ENCODE results near the gene MEI1. TPM values are rescaled to one million over a fixed set of nuclear protein-coding genes. Genes with fewer than 3 reads are reported as not detected.

The MEI1 gene
- polyA plus RNA-seq, 1 donor from 2014 or later, result not detected

GRCh38 chr22:41827671-41828070, 128.4 kb downstream of the MEI1 start:
- Histone ChIP-seq H3K27me3 (ENCODE audit: insufficient read depth, low read depth, low read length) (no peaks in the 10 kb centered on the region), H3K36me3 (ENCODE audit: insufficient read depth, low read length) (no peaks in the 10 kb centered on the region), H3K79me2 (replicated peaks; ENCODE audit: insufficient read depth, low read length) (peaks cover 6% of the 10 kb centered on the region), H4K20me1 (ENCODE audit: insufficient read depth) (no peaks in the 10 kb centered on the region), H3K4me2 (ENCODE audit: low read length) (no peak overlapping the region), H3F3A (ENCODE audit: insufficient read depth, low read length, poor library complexity, severe bottlenecking) (no peaks in the 10 kb centered on the region), H3K9me2 (ENCODE audit: insufficient read depth, low read length) (no peaks in the 10 kb centered on the region), H3K27ac (ENCODE audit: low read length) (no peak overlapping the region), H3K9ac (ENCODE audit: low read length) (no peak overlapping the region), H3K9me3 (ENCODE audit: low read length) (no peaks in the 10 kb centered on the region), H2AFZ (ENCODE audit: low read depth, low read length) (no peak overlapping the region), H3K4me3 (ENCODE audit: low read length) (no peak overlapping the region)
- no peak for TF ChIP-seq MXI1 (conservative IDR thresholded peaks at IDR 0.05; ENCODE audit: poor library complexity, severe bottlenecking)

- H3K9ac ChIP-seq (ENCODE audit: low read length), result no peak overlapping the region
- no peaks in the 10 kb centered on the region for H3K9me3 ChIP-seq (ENCODE audit: low read length)
- H3K4me3 ChIP-seq (ENCODE audit: low read length), result no peak overlapping the region
- H3K79me2 ChIP-seq (replicated peaks; ENCODE audit: insufficient read depth, low read length), result peaks cover 6% of the 10 kb centered on the region
- no peaks in the 10 kb centered on the region for H4K20me1 ChIP-seq (ENCODE audit: insufficient read depth)
- H3K9me2 ChIP-seq (ENCODE audit: insufficient read depth, low read length), result no peaks in the 10 kb centered on the region
- H3K27ac ChIP-seq (ENCODE audit: low read length), result peak overlapping the region; percentile 46
- H2AFZ ChIP-seq (ENCODE audit: low read depth, low read length), result no peak overlapping the region
- H3K36me3 ChIP-seq (ENCODE audit: insufficient read depth, low read length), result no peaks in the 10 kb centered on the region
- TF ChIP-seq EZH2 (IDR thresholded peaks at IDR 0.05; ENCODE audit: borderline replicate concordance, insufficient read depth, low read length, poor library complexity, severe bottlenecking), result no peak
- no peak for TF ChIP-seq RAD21 (conservative IDR thresholded peaks at IDR 0.05)
- no peak for TF ChIP-seq CTCF (IDR thresholded peaks at IDR 0.05; ENCODE audit: poor library complexity, severe bottlenecking)
- no peak for TF ChIP-seq EP300 (conservative IDR thresholded peaks at IDR 0.05; ENCODE audit: poor library complexity, severe bottlenecking)
- no peak for TF ChIP-seq MXI1 (conservative IDR thresholded peaks at IDR 0.05; ENCODE audit: poor library complexity, severe bottlenecking)
- TF ChIP-seq POLR2AphosphoS5 (IDR thresholded peaks at IDR 0.05), result no peak
- no peak for TF ChIP-seq REST (IDR thresholded peaks at IDR 0.05; ENCODE audit: borderline replicate concordance)
- TF ChIP-seq SMC3 (conservative IDR thresholded peaks at IDR 0.05; ENCODE audit: poor library complexity), result no peak
- no peak for TF ChIP-seq TAF1 (IDR thresholded peaks at IDR 0.05; ENCODE audit: low read depth)
- H3K4me2 ChIP-seq (ENCODE audit: low read length), result no peak overlapping the region
- H3K27me3 ChIP-seq (ENCODE audit: insufficient read depth, low read depth, low read length), result no peaks in the 10 kb centered on the region
- H3F3A ChIP-seq (ENCODE audit: insufficient read depth, low read length, poor library complexity, severe bottlenecking), result no peaks in the 10 kb centered on the region
These were observed 129.2 kb downstream of the MEI1 start for GRCh38 chr22:41828516-41828915.

- Histone ChIP-seq H4K20me1 (ENCODE audit: insufficient read depth) (no peaks in the 10 kb centered on the region), H3K36me3 (ENCODE audit: insufficient read depth, low read length) (no peaks in the 10 kb centered on the region), H3K4me2 (ENCODE audit: low read length) (no peak overlapping the region), H3K79me2 (replicated peaks; ENCODE audit: insufficient read depth, low read length) (peaks cover 21% of the 10 kb centered on the region), H3K27me3 (ENCODE audit: insufficient read depth, low read depth, low read length) (no peaks in the 10 kb centered on the region), H2AFZ (ENCODE audit: low read depth, low read length) (no peak overlapping the region), H3K9me3 (ENCODE audit: low read length) (no peaks in the 10 kb centered on the region), H3K4me3 (ENCODE audit: low read length) (no peak overlapping the region), H3K9ac (ENCODE audit: low read length) (no peak overlapping the region), H3F3A (ENCODE audit: insufficient read depth, low read length, poor library complexity, severe bottlenecking) (peaks cover 4% of the 10 kb centered on the region), H3K9me2 (ENCODE audit: insufficient read depth, low read length) (no peaks in the 10 kb centered on the region), H3K27ac (ENCODE audit: low read length) (no peak overlapping the region)
- no peak for TF ChIP-seq EP300 (conservative IDR thresholded peaks at IDR 0.05; ENCODE audit: poor library complexity, severe bottlenecking)
- TF ChIP-seq RAD21 (conservative IDR thresholded peaks at IDR 0.05), result no peak
- no peak for TF ChIP-seq SMC3 (conservative IDR thresholded peaks at IDR 0.05; ENCODE audit: poor library complexity)
- TF ChIP-seq MXI1 (conservative IDR thresholded peaks at IDR 0.05; ENCODE audit: poor library complexity, severe bottlenecking), result no peak
These were observed 130.9 kb downstream of the MEI1 start for GRCh38 chr22:41830174-41830573.
